Testis (tissue), 3 donors: ENCODE measurements around the gene UNC5CL. TPM values are rescaled to one million over a fixed set of nuclear protein-coding genes. Genes with fewer than 3 reads are reported as not detected.

Experiments
- DNase-seq: peaks from one replicate; pipeline ENCODE4 v3.0.0-alpha.2; 2019
- H3K27ac ChIP-seq, 2 donors: fragments of 200-600 bp; sonication (generic); one replicate each; pipeline ENCODE4 v1.5.1; 2019
- H3K27me3 ChIP-seq: fragments of 200-600 bp; sonication (generic); one replicate; pipeline ENCODE4 v1.5.1; 2019
- H3K36me3 ChIP-seq: fragments of 200-600 bp; sonication (generic); one replicate; pipeline ENCODE4 v1.5.1; 2017; ENCODE audit warnings: low read depth; ENCODE audit errors: missing control alignments
- H3K4me1 ChIP-seq: fragments of 200-600 bp; sonication (generic); one replicate; pipeline ENCODE4 v1.5.1; 2019
- H3K4me3 ChIP-seq, 2 donors: fragments of 200-600 bp; sonication (generic); one replicate each; pipeline ENCODE4 v1.5.1; 2017 to 2019
- H3K9me3 ChIP-seq: fragments of 200-600 bp; sonication (generic); one replicate; pipeline ENCODE4 v1.5.1; 2017
- POLR2A ChIP-seq: fragments of 450-650 bp; IDR thresholded peaks from one replicate; pipeline ENCODE4 v1.6.1; 2017; ENCODE audit warnings: antibody characterized with exemption, mild to moderate bottlenecking, moderate library complexity
- WGBS, 2 donors: methylation state at CpG; one replicate each; pipeline ENCODE4 v1.1.5; 2018; 5-methylcytosine and 5-hydroxymethylcytosine counted together
- intact Hi-C: fragments of 100-400 bp; cut with DNase I; formaldehyde crosslinking; loops from one replicate; pipeline ENCODE4 v1.15.1; 2023; ENCODE audit warnings: low total_unique reads
- polyA plus RNA-seq: library from polyadenylated mRNA; stranded (reverse); fragments of 350-450 nt; fragmentation: Illumina TruSeq; extraction: RNeasy Lipid Tissue Mini Kit (QIAGEN cat#74804); gene quantifications from one replicate; pipeline ENCODE4 v1.2.3, GENCODE V29; 2014; ENCODE audit warnings: low read depth, low replicate concordance; ENCODE audit not compliant: insufficient read depth
- total RNA-seq, 2 donors: library from RNA; depleted of rRNA; stranded (reverse); fragments of >200 nt; gene quantifications; one replicate each; pipeline ENCODE4 v1.2.3, GENCODE V29; 2016
- TF ChIP-seq, protein P1 (sequence below), 3 experiments: fragments of 450-650 bp in 2 of 3; fragments of 200-600 bp in 1 of 3; sonication (generic) in 1 of 3; IDR thresholded peaks; one replicate each; pipeline ENCODE4 v1.5.1; 2016 to 2019; ENCODE audit warnings: antibody characterized with exemption in 3 of 3, mild to moderate bottlenecking in 2 of 3, moderate library complexity in 1 of 3

The UNC5CL gene
- total and polyA plus RNA-seq, 3 donors from 2014 or later: 2.0 to 3.2 (median 3.1) TPM

DNA sequence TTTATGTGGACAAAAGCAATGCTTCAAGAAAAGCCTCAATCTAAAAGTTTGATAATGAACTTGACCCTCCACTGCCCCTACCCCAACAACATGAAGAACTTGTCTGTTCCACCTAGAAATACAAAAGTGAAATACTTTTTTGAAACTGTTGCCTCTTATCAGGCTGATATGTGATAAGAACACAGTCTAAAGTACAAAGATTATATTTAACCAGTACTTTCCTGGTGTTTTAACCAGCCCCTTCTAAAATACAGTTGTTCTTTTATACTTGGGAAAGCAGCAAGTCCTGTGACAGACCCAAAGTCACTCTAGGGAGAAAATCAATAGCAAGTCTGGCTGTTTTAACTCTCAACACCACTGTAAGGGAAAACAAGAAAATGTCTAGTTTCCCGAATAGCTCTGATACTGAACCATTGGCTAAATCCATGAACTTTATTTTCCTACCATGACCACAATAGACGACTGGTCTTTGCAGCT, 26.6 kb upstream of the UNC5CL start:
- Histone ChIP-seq H3K36me3 (no peaks in the 10 kb centered on the region), H3K27me3 (no peaks in the 10 kb centered on the region), H3K9me3 (no peaks in the 10 kb centered on the region), H3K4me1 (peaks cover 9% of the 10 kb centered on the region), H3K27ac (no peak overlapping the region), H3K4me3 (no peak overlapping the region)
- intact Hi-C loops: no loop called here
- DNase-seq: no peak
- TF ChIP-seq, protein P1, sequence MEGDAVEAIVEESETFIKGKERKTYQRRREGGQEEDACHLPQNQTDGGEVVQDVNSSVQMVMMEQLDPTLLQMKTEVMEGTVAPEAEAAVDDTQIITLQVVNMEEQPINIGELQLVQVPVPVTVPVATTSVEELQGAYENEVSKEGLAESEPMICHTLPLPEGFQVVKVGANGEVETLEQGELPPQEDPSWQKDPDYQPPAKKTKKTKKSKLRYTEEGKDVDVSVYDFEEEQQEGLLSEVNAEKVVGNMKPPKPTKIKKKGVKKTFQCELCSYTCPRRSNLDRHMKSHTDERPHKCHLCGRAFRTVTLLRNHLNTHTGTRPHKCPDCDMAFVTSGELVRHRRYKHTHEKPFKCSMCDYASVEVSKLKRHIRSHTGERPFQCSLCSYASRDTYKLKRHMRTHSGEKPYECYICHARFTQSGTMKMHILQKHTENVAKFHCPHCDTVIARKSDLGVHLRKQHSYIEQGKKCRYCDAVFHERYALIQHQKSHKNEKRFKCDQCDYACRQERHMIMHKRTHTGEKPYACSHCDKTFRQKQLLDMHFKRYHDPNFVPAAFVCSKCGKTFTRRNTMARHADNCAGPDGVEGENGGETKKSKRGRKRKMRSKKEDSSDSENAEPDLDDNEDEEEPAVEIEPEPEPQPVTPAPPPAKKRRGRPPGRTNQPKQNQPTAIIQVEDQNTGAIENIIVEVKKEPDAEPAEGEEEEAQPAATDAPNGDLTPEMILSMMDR (IDR thresholded peaks at IDR 0.05): no peak
- TF ChIP-seq POLR2A: no peak
- 74 to 93% methylated on average over 2 of the region's 2 CpGs for WGBS, 2 donors

DNA sequence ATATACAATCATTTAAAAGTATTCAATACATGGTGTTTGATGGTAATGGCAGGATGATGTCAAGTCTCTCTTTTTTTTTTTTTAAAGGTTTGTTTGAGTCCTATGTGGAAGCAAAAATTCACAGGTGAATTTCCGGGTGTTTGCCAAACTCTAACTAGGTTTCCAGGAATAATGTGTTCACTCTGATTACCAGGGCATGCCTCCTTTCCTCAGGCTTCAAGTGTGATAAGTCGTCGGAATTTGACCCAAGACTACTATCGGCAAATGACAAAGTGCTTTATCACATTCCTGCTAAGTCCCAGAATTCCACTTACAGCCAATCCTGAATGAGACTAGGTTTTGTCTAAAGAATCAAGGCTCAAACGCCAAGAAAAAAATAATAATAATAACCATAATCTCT, 25.8 kb upstream of the UNC5CL start:
- intact Hi-C loops: no loop called here
- no peak overlapping the region for H3K27ac ChIP-seq

DNA sequence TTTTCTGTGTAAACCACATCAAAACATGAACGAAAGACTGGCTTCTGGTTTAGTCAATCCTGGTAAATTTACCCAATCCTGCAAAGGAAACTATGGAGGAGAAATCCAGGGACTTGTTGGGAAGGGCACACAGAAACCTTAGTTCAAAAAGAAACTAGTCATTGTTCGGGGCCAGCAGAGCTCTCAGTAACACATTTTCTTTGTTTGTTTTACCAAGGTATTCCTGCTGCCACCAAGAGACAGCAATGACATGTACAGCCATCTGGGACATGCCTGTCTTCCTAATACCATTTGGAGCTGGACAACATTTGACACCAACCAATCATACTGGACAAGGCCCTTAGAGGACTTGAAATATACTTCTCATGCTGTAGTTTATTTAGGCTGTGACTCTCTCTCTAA, 24.9 kb upstream of the UNC5CL start:
- Histone ChIP-seq H3K36me3 (no peaks in the 10 kb centered on the region), H3K4me3 (no peak overlapping the region), H3K4me1 (peaks cover 7% of the 10 kb centered on the region), H3K27me3 (no peaks in the 10 kb centered on the region), H3K9me3 (no peaks in the 10 kb centered on the region), H3K27ac (no peak overlapping the region)
- intact Hi-C loops: no loop called here
- no peak for DNase-seq
- 84 to 88% methylated on average over 2 of the region's 2 CpGs for WGBS, 2 donors
- TF ChIP-seq, protein P1 (IDR thresholded peaks at IDR 0.05): no peak
- no peak for TF ChIP-seq POLR2A

More for the DNA sequence above, 25.8 kb upstream of the UNC5CL start:
- H3K9me3 ChIP-seq: no peaks in the 10 kb centered on the region
- no peaks in the 10 kb centered on the region for H3K27me3 ChIP-seq
- 68 to 78% methylated on average over 5 of the region's 5 CpGs for WGBS, 2 donors
- H3K36me3 ChIP-seq: no peaks in the 10 kb centered on the region
- no peak for TF ChIP-seq POLR2A
- TF ChIP-seq, protein P1 (IDR thresholded peaks at IDR 0.05): no peak
- peaks cover 7% of the 10 kb centered on the region for H3K4me1 ChIP-seq
- no peak for DNase-seq
- no peak overlapping the region for H3K4me3 ChIP-seq

DNA sequence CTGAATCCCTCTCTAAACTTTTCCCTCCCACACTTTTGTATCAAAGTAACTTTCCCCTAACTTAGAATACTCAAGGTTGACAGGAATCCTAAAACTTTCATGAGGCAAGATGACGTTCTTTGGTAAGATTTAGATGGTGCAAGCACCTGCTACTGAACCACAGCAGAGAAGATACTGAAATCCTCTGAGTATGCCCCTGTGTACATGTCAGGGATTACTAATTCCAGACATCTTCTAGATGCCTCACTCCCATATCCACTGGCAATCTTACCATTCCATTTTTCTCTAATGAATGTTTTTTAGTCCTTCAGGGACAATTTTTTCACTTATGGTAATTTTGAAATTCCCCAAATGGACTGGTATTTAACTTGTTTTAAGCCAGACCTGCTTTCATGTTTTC, 23.0 kb upstream of the UNC5CL start:
- no peak overlapping the region for H3K4me3 ChIP-seq
- no peaks in the 10 kb centered on the region for H3K36me3 ChIP-seq
- peaks cover 7% of the 10 kb centered on the region for H3K4me1 ChIP-seq
- intact Hi-C loops: no loop called here
- TF ChIP-seq, protein P1 (IDR thresholded peaks at IDR 0.05): no peak
- TF ChIP-seq POLR2A: no peak
- WGBS, 2 donors: 53 to 85% methylated on average over 1 of the region's 1 CpG
- no peak for DNase-seq
- no peaks in the 10 kb centered on the region for H3K9me3 ChIP-seq
- no peak overlapping the region for H3K27ac ChIP-seq
- no peaks in the 10 kb centered on the region for H3K27me3 ChIP-seq

DNA sequence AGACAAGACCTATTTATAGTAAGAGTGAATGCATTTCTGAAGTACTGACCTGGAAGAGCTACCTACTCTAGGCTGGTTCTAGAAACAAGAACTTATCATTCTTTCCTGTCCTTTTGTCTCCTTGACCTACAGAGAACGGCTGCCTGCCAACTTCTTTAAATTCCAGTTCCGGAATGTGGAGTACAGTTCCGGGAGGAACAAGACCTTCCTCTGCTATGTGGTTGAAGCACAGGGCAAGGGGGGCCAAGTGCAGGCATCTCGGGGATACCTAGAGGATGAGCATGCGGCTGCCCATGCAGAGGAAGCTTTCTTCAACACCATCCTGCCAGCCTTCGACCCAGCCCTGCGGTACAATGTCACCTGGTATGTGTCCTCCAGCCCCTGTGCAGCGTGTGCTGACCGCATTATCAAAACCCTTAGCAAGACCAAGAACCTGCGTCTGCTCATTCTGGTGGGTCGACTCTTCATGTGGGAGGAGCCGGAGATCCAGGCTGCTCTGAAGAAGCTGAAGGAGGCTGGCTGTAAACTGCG, 22.2 kb upstream of the UNC5CL start:
- H3K27ac ChIP-seq: no peak overlapping the region
- no peaks in the 10 kb centered on the region for H3K9me3 ChIP-seq
- no peaks in the 10 kb centered on the region for H3K27me3 ChIP-seq
- no peak for TF ChIP-seq POLR2A
- TF ChIP-seq, protein P1 (IDR thresholded peaks at IDR 0.05): no peak
- peaks cover 4% of the 10 kb centered on the region for H3K4me1 ChIP-seq
- H3K36me3 ChIP-seq: no peaks in the 10 kb centered on the region
- WGBS, 2 donors: 76 to 80% methylated on average over 9 to 13 of the region's 13 CpGs
- intact Hi-C loops: no loop called here
- DNase-seq: no peak
- H3K4me3 ChIP-seq: no peak overlapping the region
